GM18508 (cell line): ENCODE measurements around the gene FAM131C.
"Not testable (repeated sequence)": the region's sequence is repeated elsewhere in the genome, so short reads cannot be mapped to it uniquely, and the experiment has no call there.

Source experiments
- ATAC-seq: cut with Tn5 transposase; IDR thresholded peaks from one replicate; pipeline ENCODE4 v1.9.1; 2021; ENCODE audit warnings: moderate number of reproducible peaks; ENCODE audit not compliant: insufficient read depth, unreplicated experiment

Gene FAM131C

GRCh38 chr1:16042096-16042495 is 31.4 kb downstream of the FAM131C start:
- ATAC-seq = no peak

GRCh38 chr1:16041200-16041599 is 32.3 kb downstream of the FAM131C start:
- no peak for ATAC-seq

- ATAC-seq = not testable (repeated sequence)
These were observed 33.6 kb downstream of the FAM131C start for GRCh38 chr1:16039871-16040270.

- ATAC-seq = no peak
These were observed 34.9 kb downstream of the FAM131C start for GRCh38 chr1:16038620-16038912.

- ATAC-seq = not testable (repeated sequence)
These were observed 37.0 kb downstream of the FAM131C start for GRCh38 chr1:16036461-16036860.

- not testable (repeated sequence) for ATAC-seq
These were observed 40.3 kb downstream of the FAM131C start for GRCh38 chr1:16033103-16033632.

- no peak for ATAC-seq
These were observed 40.9 kb downstream of the FAM131C start for GRCh38 chr1:16032388-16033102.

- ATAC-seq = no peak
These were observed 41.9 kb downstream of the FAM131C start for GRCh38 chr1:16031551-16031950.

- no peak for ATAC-seq
These were observed 44.2 kb downstream of the FAM131C start for GRCh38 chr1:16029288-16029687.

GRCh38 chr1:16029003-16029268 is 44.5 kb downstream of the FAM131C start:
- ATAC-seq = not testable (repeated sequence)

- no peak for ATAC-seq
These were observed 45.0 kb downstream of the FAM131C start for GRCh38 chr1:16028237-16029002.

- ATAC-seq = no peak
These were observed 46.5 kb downstream of the FAM131C start for GRCh38 chr1:16026723-16027484.

GRCh38 chr1:16026302-16026701 is 47.1 kb downstream of the FAM131C start:
- ATAC-seq = not testable (repeated sequence)

GRCh38 chr1:16023050-16023653 is 50.3 kb downstream of the FAM131C start:
- no peak for ATAC-seq

- no peak for ATAC-seq
These were observed 51.1 kb downstream of the FAM131C start for GRCh38 chr1:16022393-16022792.

GRCh38 chr1:16021681-16022080 is 51.8 kb downstream of the FAM131C start, which contains the start of gene CLCNKA:
Gene CLCNKA, plus strand, starts transcription at chr1:16022036. Its CDS starts 584 bp downstream, at chr1:16022620.
- no peak for ATAC-seq

GRCh38 chr1:16020878-16021277 is 52.6 kb downstream of the FAM131C start:
- not testable (repeated sequence) for ATAC-seq

GRCh38 chr1:16020325-16020724 is 53.1 kb downstream of the FAM131C start:
- ATAC-seq = no peak

GRCh38 chr1:16019644-16020277 is 53.7 kb downstream of the FAM131C start:
- no peak for ATAC-seq
